NCI-H524 (cell line): ENCODE results near the gene ITPRID1.
A peak's percentile ranks its signal among the peaks of the same experiment; 100 is the strongest.

Experiments
- DNase-seq, 2 experiments: peaks; one replicate each; lab custom pipeline; 2025; lab: John Stamatoyannopoulos, UW

ITPRID1 gene

DNA sequence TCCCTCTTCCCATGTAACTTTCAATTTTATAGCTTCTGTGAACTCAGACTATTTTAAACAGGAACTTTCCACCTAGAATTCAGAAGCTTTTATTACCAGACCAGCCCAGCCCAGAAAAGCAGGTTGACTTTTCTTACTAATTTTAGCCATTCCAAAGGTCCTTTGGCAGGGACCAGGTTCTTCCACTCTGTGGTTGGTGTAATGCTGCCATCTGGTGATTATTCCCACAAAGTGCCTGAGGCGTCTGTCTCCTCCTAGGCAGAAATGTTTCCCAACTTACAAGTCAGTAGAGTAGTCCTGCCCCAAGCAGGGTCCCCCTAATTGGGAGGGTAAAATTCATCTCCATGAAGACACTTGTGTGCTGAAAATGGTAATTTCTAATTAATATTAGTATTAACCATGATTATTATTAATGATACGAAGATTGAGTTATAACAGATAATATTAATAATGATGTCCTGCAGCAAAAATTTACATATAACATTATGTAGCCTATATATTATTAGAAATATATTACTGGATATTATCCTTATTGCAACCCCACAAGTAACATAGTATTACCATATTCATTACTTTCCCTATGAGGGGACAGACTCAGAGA, 120.1 kb downstream of the ITPRID1 start:
- peak; percentile 8 to 68 for DNase-seq

DNA sequence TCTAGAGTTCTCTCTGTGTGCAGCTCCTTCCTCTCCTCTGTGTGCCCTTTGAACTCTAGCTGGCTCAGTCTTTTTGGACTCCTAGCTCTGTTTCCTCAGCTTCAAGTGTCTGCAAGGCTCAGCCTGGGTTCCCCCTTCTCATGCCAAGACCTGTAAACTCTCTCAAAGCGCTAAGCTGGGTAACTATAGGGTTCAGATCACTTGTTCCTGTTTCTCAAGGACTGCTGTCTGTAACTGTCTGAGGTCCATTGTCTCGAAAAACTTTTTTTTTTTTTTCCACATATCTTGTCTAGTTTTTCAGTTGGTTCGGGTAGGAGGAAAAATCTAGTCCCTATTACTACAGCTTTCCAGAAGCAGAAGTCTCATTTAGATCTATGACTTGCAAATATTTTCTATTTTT, 126.5 kb downstream of the ITPRID1 start:
- no peak for DNase-seq

DNA sequence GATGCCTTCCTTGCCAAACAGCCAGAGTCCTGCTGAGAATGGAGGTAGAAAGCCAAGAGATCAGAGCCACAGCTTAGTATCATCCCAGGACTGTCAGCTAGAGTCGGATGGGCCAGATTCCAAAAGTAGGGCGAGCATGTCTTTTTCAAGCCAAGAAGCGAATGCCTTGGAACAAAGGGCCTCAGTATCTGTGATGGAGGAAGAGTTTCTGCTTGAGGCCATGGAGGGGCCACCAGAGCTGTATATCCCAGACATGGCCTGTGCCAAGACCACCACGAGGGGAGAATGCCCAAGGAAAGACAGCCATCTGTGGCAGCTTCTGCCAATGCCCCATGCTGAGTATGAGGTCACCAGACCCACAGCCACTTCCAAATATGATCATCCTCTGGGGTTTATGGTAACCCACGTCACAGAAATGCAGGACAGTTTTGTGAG, 128.8 kb downstream of the ITPRID1 start:
- DNase-seq: no peak

DNA sequence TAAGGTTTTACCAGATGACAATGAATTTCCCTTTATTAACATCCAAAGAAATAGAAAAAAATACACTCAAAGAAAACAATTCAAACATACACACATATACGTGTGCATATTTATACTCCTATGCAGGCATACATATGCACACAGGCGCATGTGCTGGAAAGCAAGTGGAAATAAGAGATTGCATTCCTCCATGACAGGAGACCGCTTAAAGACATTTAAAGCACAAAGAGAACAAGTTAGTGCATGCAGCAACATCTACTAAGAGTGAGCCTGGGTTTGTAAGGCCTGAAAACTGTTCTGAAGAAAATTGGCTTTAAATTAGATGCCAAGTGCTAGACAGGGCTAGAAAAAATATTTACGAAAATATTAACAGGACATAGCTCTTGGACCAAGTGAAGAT, 133.1 kb downstream of the ITPRID1 start:
- no peak for DNase-seq

DNA sequence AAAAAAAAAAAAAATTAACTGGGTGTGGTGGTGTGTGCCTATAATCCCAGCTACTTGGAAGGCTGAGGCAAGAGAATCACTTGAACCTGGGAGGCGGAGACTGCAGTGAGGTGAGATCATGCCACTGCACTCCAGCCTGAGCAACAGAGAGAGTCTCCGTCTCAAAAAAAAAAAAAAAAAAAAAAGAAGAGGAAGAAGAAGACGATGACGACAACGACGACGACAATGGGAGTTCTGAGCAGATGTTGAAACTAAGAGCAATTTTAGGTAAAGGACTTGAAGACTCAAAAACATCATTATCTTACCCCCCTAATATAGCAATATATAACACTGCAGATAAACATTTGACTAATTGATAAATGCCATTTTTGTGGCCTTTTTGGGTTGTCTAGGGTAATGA, 133.6 kb downstream of the ITPRID1 start:
- DNase-seq: no peak

DNA sequence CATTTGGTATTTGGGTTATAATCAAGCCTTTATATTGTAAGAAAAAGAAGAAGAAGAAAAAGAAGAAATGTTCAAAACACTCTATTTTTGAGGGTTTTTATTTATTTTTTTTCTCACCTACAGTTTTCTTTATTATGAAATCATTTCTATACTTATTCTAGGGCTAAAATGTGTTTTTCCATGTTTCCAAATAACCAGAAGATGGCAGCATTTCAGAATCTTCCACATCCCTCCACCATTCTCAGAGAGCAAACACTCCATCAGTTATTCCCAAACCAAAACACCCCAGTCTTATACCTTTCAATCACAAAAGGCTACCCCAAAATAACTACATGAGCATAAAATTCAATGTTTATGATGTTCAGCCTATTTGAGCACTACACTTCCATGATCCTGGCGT, 134.4 kb downstream of the ITPRID1 start:
- peak in 1 of 2 experiments; percentile 23 for DNase-seq

DNA sequence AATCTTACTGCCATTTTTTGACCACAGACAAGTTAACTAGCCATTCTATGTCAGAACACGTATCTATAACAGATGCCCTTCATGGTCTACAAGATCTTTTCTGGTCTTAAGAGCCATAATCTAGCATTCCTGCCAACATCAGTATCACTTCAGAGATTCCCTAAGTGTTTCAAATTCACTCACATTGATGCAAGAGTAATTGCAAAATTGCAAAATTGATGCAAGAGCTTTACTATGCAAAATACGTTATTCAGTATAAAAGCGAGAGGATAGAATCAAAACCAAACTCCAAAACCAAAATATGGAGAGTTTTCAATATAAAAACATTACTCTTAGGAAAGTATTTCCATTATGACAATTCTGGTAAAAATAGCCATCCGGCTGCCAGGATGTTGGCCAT, 135.0 kb downstream of the ITPRID1 start:
- no peak for DNase-seq

DNA sequence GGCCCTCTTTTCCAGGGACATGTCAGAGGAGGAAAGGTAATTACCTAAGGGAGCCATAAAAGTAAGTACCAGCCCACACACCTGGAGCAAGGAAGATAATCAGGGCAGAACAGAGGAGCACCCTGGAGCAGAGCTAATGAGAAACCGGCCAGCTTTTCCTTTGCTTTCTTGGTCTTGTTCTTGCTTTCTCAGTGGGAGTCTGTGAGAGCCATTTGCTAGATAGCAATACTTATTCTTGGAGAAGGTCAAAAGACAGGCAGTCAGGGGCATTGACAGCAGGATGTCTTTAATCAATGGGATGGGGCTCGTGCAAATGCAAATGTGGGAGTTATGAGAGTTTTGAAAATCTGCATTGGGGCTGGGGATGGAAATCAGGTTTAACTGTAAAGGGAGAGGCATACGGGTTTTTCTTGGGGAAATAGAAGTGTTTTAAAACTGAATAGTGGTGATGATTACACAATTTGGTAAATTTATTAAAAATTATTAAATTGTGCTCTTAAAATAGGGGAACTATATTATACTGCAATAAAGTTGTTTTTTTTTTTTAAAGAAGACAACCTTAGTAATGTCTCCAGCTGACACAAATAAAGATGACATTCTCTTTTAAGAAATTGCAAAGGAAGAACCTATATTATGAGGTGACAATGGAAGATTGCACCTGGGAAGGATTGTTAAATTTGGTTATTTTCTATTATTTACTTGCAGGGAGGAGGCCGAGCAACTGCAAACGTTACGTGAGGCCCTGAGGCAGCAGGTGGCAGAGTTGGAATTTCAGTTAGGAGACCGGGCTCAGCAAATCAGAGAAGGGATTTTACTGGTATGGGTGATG, 137.6 kb downstream of the ITPRID1 start:
- peak in 1 of 2 experiments; percentile 6 for DNase-seq

DNA sequence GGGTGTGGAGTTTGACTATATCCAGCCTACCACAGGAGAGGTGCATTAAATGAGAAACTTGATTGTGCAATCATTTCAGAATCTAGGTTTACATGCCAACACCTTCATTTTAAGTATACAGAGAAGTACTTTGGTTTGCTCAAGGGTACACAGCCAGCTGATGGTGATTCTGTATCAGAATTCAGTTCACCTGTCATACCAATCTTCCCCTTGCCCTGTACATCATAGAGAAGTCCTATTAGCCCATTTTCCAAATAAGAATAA, 138.1 kb downstream of the ITPRID1 start:
- no peak for DNase-seq

DNA sequence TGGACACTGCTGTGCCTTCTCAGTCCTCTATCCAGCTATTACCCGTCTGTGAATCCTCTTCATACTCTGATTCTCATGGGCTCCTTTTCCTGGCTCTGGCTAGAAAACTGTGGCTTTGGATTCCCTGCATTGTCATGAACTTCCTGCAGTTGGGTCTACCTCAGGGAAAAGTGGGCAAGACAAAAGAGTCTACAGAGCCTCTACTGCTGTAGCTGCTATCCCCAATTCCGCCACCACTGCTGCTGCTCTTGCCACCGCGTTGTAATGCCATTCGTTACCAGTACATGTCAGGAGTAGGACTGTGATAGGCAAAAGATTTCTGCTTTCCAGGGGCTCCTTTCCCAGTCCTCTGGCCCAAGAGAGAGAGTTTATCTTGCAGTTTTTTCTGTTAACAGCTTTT, 149.2 kb downstream of the ITPRID1 start:
- DNase-seq: no peak

DNA sequence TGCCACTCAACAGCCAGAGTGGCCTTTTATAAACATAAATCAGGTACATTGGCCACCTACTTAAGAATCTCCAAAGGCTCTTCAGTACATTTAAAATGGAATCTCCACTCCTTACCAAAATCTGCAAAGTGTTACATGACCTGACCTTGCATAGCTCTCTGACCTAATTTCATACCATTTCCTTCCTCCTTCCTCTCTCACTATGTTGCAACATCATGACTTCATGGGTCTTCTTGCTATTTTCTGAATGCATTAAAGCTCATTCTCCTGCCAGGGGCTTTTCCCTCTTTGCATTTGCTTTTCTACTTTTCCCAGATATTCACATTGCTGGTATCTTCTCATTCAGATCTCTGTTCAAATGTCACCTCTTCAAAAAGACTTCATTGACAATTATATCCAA, 151.0 kb downstream of the ITPRID1 start:
- DNase-seq: no peak

DNA sequence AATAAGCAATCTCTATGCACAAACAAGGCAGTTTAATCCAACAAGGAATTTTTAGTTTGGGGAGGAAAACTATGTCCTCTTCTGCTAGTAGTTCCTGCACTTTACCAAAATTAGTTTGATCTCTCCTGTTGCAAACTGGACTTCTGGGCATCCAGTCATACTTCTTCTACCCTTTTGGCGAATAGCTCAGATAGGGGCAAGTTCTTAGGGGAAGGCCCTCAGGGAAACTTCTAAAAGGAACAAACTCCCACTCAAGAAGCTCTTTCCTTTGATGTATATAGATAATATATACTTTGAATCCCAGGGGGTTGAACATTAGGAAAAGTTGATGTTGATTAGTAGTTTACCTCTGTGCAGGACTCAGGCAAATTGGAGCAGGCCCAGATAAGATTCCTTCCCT, 151.7 kb downstream of the ITPRID1 start:
- no peak for DNase-seq

DNA sequence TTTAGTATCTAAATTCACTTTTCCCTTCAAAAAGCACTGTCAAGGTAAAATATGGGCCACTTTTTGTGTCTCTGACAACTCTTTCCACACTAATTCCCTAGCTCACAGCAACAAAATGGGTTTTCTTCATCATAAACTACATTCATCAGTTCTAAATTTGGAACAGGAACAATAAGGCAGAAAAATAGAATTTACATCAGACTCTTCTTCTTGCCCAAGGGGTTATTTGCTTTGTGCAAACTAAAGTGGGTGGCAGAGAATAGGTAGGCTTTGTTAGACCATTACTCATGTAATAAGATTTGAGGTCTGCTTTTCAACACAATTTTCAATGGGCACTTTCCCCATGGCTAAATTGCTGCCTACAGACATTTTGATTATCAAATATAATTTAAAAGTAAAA, 155.6 kb downstream of the ITPRID1 start:
- DNase-seq: no peak

DNA sequence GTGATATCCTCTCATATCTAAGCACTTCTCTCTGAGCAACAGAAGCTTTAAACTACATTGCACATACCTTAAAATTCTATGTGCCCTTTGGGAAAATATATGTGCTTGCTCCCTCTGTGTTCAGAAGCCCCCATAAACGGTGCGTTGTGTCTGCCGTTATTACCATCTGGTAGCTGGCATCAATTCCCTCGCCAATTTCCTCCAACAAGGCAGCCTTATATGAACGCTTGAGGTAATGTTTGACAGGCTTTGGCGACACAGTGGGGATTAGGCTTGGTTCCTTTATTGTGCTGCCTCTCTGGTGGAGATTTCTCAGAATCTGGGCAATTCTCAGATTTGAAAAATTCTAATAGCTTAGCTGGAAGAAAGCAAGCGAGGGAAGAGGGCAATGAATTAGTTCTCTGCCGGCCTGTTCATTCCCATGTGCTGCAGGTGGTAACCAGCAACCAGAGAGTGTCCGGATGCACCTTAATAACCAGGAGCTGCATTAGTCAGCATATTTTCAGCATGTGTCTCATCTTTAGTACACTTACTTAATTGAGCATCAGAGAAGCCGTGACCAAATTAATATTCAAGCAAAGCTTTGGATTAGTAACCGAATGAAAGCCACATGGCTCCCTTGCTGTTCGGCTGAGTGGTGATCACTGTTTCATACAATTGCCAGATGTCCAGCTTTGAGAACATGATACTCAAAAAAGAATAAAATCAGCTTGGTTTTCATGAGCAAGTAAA, 165.8 kb downstream of the ITPRID1 start:
- DNase-seq: peak; percentile 93 to 98

DNA sequence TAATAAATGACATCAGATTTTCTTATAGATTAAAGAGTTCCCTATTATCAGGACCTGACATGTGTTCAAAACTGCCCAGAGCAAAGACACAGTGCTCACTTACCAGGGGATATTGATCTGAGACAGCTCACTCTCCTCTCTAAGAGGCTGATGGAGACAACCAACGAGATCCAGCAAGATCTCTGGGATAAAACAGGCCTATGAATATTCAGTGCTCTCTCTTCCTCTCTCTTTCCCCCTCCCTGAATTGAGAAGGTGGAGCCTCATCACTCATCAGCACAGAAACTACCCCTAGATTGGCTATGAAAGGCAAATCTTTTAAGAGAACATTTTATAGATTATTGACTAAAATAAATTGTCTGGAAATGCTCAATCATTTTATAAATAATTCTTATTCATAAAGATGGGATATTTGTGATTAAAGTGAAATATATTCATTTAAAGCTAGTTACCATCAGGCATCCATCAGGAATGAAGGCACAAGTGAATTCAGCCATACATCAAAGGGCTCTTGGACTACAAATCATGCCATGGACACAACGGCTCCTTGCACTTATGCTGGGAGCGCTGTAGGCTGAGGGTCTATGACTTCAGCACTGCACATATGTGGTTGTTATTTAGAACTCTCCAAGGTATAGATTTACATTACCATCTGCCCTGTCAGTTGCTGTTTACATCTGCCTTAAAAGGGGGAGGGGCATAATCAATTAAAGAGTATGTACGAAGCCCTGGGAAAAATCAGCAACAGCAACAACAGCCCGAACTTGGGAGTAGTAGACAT, 169.7 kb downstream of the ITPRID1 start:
- DNase-seq: peak; percentile 93 to 99

DNA sequence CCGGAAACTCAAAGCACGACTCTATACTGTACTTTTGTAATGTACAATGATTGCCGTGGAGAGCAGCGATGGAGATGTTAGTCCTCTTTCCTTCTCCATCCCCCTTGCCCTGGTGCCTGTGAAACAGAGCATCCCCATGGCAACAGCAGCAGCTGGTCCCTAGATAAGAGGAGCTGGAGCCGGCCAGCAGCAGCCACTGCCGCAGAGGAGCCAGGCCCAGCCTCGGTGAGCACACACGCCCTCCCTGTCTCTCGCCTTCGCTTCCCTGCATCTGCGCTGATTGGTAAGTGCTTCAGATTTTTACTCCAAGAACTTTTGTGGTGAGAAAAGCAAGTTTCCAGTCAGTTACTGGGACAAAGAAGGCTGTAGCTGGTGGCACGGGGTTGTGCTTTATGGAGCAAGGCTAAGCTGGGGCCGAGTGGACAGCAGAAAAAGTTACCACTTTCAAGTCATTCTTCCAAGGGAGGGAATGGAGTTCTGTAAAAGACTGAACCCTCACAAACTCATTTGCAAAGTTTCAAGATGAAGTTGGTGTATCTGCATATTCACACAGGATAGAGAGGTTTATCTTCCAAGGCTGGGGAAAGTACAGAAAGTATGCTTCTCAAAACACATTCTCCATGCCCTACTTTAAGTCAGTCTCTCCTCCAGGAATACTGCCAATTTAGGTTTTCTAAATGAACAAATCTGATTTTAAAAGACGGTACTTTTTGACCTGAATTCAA, 173.3 kb downstream of the ITPRID1 start, which contains the start of gene PPP1R17:
Gene PPP1R17 (plus strand): TSS at position 192 of the 725 bp plus-strand sequence. CDS start 5,227 bp downstream, outside the sequence.
- peak; percentile 72 to 88 for DNase-seq

DNA sequence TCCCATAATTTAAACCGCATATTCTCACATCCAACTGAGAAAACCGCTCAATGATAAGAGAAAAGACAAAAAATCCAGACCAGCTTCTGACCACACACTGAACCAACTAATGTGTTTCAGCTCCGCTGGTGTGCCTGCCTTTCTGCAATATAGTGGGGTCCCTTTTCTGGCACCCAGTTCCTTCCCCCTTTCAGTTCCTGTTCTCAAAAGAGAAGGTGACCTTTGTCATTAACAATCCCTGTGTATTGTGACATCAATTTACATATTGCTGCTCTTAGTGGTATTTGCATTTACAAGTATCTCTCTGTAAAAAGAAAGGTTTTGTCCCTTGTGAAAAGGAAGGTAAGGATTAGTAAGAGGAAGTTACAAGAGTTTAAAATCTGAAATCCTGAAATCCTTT, 174.5 kb downstream of the ITPRID1 start:
- no peak for DNase-seq

DNA sequence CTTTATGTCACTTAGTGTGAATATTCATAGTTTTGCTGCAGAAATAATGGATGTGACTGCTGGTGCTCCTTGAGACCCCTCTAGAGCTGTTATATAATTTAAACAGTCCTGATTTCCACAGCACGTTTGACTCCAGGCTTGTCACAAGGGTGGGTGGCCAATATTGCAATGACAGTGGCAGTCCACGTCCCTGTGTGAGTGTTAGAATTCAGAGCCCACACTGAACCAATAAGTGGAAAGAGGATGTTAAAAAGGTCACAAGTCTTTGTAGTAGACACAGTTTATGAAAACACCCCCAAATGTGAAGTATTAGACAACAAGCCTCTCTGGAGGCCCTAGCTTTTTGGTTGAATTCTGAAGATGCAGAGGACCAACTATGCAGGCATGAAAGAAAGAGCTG, 175.1 kb downstream of the ITPRID1 start:
- peak in 1 of 2 experiments; percentile 30 for DNase-seq

DNA sequence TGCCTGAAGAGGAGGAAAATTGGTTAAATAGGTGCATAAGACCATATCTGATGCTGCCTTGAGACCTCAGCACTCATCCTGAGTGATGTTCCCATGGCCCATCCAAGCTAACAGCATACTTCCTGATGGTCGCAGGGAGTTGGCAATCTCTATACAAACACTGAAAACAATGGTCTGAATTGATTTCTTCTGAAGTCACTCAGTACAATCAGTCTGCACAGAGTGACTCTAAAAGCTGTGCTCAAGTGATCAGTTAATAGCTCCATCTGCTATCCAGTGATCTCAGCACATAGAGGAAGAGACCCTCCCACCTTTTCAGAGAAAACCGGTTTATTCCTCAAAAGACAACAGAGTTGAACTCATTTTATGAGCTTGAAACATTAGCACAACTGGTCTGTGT, 177.0 kb downstream of the ITPRID1 start:
- peak; percentile 27 to 73 for DNase-seq

DNA sequence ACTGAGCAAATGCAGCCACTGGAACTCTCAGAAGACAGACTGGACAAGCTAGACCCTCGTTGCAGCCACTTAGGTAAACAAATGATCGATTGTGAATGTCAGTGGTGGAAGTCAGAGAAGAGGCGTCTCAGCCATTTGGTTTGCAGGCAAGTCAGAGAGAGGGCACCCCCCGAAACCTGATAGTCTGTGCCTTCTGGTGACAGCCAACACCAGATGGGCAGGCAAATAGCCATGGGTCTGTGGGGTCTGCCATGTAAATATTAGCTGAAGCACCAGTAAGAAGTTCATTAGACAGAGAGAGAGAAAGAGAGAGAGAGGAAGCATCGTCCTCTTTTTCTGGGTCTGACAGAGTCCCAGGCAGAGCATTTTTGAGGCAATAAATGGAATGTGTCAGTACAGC, 178.6 kb downstream of the ITPRID1 start:
- DNase-seq: peak; percentile 83 to 93

DNA sequence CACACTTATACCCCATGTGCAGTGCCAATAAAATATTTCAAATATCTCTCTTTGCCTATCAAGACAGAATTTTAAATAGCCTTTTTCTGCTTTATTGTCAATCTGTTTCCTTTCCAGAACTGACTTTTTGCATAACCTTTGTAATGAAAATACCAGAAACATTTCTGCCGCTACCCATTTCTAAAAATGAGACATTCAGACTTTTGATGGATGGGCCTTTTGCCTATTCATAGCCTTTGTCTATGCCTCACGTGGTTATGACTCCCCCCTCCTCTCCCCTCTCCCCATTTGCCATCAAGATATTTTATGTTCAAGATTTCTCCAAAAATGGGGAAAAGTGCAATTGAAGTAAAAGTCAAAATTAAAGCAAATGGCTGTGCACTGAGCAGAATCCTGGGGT, 179.0 kb downstream of the ITPRID1 start:
- DNase-seq: no peak
